K562 (cell line): ENCODE data around the gene PSMA7. TPM values are rescaled to one million over a fixed set of nuclear protein-coding genes. Genes with fewer than 3 reads are reported as not detected.
A peak's percentile ranks its signal among the peaks of the same experiment; 100 is the strongest.

ENCODE experiments used
- MCM3 ChIP-seq: fragments of 450-650 bp; IDR thresholded peaks from 2 replicates; pipeline ENCODE4 v1.6.1; 2016
- NEUROD1 ChIP-seq: fragments of 150-350 bp; IDR thresholded peaks from 2 replicates; pipeline ENCODE4 v1.6.1; 2014; ENCODE audit warnings: borderline replicate concordance, low read length, low read depth; ENCODE audit not compliant: partially characterized antibody
- TSC22D4 ChIP-seq: fragments of 450-650 bp; IDR thresholded peaks from 2 replicates; pipeline ENCODE4 v1.6.1; 2016; ENCODE audit warnings: missing genetic modification characterization, missing biosample characterization, control low read depth
- ZNF239 ChIP-seq: fragments of 250-450 bp; sonication (Bioruptor Pico); IDR thresholded peaks from 2 replicates; pipeline ENCODE4 v1.4.0; 2020; ENCODE audit warnings: mild to moderate bottlenecking
- polyA plus RNA-seq, 8 experiments: library from polyadenylated mRNA; depleted of rRNA in 4 of 8; stranded (reverse) in 5 of 8; unstranded in 3 of 8; fragments of >200 nt; fragmentation: Nextera tagmentation in 2 of 8; fragmentation: Illumina TruSeq in 1 of 8; extraction: Ambion mirVana in 2 of 8; extraction: Trizol in 1 of 8; gene quantifications; 2 replicates each; pipeline versions ENCODE4 v1.2.1 to v1.2.3, GENCODE V29; 2011 to 2014; ENCODE audit warnings: inconsistent platforms in 1 of 8, missing spikeins in 1 of 8
- total RNA-seq, 7 experiments: library from RNA; depleted of rRNA in 6 of 7; stranded (reverse); fragments of >200 nt in 6 of 7; fragmentation: Illumina TruSeq in 2 of 7; extraction: Trizol in 2 of 7; gene quantifications; 2 replicates each; pipeline versions ENCODE4 v1.2.1 to v1.2.3, GENCODE V29; 2011 to 2021; ENCODE audit warnings: low replicate concordance in 1 of 7
- TF ChIP-seq, protein P1 (sequence below): fragments of 450-650 bp; IDR thresholded peaks from 2 replicates; pipeline ENCODE4 v1.6.1; 2016; ENCODE audit warnings: mild to moderate bottlenecking, moderate library complexity
- TF ChIP-seq, protein P2 (sequence below): fragments of 250-450 bp; sonication (Bioruptor Pico); IDR thresholded peaks from 2 replicates; pipeline ENCODE4 v1.4.0; 2020; ENCODE audit warnings: mild to moderate bottlenecking, moderate library complexity
- TF ChIP-seq, protein P3 (sequence below), 2 experiments: fragments of 150-350 bp in 1 of 2; IDR thresholded peaks; 2 replicates each; pipeline ENCODE4 v1.6.1; 2012 to 2016; ENCODE audit warnings: low read depth in 2 of 2, low read length in 2 of 2, mild to moderate bottlenecking in 1 of 2, moderate library complexity in 1 of 2

The PSMA7 gene
- total and polyA plus RNA-seq, 9 of the 15 experiments (the other 6 are each of a cell fraction or from before 2014, with no cell fraction given), result 257 to 510 (median 393) TPM

DNA sequence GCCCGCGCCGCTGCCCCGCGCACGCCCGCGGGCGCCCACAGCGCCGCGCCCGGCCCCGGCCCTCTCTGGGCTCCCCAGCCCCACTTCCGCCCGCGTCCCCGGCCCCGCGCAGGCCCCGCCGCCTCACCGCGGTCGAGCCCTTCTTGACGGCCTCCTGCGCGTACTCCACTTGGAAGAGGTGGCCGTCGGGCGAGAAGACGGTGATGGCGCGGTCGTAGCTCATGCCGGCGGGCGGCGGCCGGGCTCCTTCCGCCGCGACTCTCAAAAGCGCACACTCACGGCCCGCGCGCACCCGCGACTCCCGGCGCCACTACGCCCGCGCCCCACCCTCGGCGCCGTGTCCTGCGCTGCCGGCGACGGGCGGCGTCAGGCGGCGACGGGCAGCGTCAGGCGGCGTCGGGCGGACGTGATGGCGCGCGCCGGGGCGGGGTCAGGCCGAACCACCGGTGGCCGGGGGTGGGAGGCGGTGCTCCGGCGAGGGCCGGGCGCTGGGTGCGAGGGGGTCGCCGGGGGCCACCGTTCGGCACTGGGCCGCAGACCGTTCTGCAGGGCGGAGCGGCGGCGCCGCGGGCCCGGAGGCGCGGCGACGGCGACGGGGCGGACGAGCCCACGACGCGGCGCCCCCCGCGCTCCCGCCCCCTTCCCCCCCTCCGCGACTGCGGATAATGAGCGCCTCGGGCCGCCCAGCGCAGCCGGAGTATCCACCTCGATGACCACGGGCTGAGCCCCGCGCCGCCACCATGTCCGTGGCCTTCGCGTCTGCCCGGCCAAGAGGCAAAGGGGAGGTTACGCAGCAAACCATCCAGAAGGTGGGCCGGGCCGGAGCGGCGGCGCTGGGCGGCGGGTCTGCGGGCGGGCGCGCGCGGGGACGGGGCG is at the start of gene PSMA7, which contains the start of gene SS18L1 (continued):
- TF ChIP-seq, protein P1, sequence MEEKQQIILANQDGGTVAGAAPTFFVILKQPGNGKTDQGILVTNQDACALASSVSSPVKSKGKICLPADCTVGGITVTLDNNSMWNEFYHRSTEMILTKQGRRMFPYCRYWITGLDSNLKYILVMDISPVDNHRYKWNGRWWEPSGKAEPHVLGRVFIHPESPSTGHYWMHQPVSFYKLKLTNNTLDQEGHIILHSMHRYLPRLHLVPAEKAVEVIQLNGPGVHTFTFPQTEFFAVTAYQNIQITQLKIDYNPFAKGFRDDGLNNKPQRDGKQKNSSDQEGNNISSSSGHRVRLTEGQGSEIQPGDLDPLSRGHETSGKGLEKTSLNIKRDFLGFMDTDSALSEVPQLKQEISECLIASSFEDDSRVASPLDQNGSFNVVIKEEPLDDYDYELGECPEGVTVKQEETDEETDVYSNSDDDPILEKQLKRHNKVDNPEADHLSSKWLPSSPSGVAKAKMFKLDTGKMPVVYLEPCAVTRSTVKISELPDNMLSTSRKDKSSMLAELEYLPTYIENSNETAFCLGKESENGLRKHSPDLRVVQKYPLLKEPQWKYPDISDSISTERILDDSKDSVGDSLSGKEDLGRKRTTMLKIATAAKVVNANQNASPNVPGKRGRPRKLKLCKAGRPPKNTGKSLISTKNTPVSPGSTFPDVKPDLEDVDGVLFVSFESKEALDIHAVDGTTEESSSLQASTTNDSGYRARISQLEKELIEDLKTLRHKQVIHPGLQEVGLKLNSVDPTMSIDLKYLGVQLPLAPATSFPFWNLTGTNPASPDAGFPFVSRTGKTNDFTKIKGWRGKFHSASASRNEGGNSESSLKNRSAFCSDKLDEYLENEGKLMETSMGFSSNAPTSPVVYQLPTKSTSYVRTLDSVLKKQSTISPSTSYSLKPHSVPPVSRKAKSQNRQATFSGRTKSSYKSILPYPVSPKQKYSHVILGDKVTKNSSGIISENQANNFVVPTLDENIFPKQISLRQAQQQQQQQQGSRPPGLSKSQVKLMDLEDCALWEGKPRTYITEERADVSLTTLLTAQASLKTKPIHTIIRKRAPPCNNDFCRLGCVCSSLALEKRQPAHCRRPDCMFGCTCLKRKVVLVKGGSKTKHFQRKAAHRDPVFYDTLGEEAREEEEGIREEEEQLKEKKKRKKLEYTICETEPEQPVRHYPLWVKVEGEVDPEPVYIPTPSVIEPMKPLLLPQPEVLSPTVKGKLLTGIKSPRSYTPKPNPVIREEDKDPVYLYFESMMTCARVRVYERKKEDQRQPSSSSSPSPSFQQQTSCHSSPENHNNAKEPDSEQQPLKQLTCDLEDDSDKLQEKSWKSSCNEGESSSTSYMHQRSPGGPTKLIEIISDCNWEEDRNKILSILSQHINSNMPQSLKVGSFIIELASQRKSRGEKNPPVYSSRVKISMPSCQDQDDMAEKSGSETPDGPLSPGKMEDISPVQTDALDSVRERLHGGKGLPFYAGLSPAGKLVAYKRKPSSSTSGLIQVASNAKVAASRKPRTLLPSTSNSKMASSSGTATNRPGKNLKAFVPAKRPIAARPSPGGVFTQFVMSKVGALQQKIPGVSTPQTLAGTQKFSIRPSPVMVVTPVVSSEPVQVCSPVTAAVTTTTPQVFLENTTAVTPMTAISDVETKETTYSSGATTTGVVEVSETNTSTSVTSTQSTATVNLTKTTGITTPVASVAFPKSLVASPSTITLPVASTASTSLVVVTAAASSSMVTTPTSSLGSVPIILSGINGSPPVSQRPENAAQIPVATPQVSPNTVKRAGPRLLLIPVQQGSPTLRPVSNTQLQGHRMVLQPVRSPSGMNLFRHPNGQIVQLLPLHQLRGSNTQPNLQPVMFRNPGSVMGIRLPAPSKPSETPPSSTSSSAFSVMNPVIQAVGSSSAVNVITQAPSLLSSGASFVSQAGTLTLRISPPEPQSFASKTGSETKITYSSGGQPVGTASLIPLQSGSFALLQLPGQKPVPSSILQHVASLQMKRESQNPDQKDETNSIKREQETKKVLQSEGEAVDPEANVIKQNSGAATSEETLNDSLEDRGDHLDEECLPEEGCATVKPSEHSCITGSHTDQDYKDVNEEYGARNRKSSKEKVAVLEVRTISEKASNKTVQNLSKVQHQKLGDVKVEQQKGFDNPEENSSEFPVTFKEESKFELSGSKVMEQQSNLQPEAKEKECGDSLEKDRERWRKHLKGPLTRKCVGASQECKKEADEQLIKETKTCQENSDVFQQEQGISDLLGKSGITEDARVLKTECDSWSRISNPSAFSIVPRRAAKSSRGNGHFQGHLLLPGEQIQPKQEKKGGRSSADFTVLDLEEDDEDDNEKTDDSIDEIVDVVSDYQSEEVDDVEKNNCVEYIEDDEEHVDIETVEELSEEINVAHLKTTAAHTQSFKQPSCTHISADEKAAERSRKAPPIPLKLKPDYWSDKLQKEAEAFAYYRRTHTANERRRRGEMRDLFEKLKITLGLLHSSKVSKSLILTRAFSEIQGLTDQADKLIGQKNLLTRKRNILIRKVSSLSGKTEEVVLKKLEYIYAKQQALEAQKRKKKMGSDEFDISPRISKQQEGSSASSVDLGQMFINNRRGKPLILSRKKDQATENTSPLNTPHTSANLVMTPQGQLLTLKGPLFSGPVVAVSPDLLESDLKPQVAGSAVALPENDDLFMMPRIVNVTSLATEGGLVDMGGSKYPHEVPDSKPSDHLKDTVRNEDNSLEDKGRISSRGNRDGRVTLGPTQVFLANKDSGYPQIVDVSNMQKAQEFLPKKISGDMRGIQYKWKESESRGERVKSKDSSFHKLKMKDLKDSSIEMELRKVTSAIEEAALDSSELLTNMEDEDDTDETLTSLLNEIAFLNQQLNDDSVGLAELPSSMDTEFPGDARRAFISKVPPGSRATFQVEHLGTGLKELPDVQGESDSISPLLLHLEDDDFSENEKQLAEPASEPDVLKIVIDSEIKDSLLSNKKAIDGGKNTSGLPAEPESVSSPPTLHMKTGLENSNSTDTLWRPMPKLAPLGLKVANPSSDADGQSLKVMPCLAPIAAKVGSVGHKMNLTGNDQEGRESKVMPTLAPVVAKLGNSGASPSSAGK, result no peak
- TF ChIP-seq TSC22D4 (tag), result no peak
- TF ChIP-seq, protein P2, sequence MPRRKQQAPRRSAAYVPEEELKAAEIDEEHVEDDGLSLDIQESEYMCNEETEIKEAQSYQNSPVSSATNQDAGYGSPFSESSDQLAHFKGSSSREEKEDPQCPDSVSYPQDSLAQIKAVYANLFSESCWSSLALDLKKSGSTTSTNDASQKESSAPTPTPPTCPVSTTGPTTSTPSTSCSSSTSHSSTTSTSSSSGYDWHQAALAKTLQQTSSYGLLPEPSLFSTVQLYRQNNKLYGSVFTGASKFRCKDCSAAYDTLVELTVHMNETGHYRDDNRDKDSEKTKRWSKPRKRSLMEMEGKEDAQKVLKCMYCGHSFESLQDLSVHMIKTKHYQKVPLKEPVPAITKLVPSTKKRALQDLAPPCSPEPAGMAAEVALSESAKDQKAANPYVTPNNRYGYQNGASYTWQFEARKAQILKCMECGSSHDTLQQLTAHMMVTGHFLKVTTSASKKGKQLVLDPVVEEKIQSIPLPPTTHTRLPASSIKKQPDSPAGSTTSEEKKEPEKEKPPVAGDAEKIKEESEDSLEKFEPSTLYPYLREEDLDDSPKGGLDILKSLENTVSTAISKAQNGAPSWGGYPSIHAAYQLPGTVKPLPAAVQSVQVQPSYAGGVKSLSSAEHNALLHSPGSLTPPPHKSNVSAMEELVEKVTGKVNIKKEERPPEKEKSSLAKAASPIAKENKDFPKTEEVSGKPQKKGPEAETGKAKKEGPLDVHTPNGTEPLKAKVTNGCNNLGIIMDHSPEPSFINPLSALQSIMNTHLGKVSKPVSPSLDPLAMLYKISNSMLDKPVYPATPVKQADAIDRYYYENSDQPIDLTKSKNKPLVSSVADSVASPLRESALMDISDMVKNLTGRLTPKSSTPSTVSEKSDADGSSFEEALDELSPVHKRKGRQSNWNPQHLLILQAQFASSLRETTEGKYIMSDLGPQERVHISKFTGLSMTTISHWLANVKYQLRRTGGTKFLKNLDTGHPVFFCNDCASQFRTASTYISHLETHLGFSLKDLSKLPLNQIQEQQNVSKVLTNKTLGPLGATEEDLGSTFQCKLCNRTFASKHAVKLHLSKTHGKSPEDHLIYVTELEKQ (CRISPR knock-in tag), result no peak
- TF ChIP-seq, protein P3, sequence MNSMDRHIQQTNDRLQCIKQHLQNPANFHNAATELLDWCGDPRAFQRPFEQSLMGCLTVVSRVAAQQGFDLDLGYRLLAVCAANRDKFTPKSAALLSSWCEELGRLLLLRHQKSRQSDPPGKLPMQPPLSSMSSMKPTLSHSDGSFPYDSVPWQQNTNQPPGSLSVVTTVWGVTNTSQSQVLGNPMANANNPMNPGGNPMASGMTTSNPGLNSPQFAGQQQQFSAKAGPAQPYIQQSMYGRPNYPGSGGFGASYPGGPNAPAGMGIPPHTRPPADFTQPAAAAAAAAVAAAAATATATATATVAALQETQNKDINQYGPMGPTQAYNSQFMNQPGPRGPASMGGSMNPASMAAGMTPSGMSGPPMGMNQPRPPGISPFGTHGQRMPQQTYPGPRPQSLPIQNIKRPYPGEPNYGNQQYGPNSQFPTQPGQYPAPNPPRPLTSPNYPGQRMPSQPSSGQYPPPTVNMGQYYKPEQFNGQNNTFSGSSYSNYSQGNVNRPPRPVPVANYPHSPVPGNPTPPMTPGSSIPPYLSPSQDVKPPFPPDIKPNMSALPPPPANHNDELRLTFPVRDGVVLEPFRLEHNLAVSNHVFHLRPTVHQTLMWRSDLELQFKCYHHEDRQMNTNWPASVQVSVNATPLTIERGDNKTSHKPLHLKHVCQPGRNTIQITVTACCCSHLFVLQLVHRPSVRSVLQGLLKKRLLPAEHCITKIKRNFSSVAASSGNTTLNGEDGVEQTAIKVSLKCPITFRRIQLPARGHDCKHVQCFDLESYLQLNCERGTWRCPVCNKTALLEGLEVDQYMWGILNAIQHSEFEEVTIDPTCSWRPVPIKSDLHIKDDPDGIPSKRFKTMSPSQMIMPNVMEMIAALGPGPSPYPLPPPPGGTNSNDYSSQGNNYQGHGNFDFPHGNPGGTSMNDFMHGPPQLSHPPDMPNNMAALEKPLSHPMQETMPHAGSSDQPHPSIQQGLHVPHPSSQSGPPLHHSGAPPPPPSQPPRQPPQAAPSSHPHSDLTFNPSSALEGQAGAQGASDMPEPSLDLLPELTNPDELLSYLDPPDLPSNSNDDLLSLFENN (IDR thresholded peaks at IDR 0.05; ENCODE audit: low read depth in 2 of 2, low read length in 2 of 2), result peak in 1 of 2 experiments; percentile 6; a peak in 1 of 4 replicates
- TF ChIP-seq MCM3, result no peak
- peak; percentile 18 for TF ChIP-seq NEUROD1
- no peak for TF ChIP-seq ZNF239
